GM10847 (cell line): ENCODE data around the gene BORCS6.

Experiments
- POLR2A ChIP-seq: IDR thresholded peaks from 2 replicates; pipeline ENCODE4 v1.6.1; 2011; ENCODE audit not compliant: insufficient read length; ENCODE audit errors: extremely low read depth

The BORCS6 gene

DNA sequence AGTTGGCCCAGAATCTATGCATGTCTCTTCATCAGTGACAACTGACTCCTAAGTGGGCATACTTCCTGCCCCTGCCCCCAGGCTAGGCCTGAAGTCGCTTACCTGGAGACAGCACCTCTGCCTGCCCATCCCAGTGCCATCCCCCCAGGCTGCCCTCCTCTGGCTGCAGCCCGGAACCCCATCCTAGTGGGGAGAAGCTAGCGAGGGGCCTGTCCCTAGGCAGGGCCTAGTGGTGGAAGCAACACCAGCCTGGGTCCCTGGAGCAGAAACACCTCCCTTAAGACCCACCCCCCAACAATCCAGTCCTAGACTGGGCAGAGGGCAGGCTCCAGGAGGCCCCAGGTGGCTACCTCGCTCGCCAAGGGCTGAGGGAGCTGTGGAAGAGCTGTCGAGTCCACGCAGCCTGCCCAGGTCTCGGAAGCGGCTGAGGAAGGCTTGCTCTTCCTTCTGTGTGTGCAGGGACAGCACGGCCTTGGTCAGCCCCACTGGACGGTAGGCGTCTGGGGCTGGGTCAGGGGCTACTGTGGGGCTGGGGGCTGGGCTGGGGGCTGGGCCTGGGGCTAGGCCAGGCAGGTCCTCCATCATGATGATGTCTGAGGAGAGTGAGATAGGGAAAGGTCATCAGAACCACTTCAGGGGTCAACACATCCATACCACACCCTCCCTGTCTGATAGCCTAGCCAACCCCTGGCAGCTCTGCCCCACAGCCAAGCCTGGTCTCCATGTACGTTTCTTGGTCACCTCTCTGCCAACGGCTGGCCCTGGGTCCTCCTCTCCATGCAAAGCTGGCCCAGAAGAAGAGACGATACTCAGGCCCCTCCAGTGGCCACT is 45.4 kb downstream of the BORCS6 start:
- TF ChIP-seq POLR2A, result no peak

DNA sequence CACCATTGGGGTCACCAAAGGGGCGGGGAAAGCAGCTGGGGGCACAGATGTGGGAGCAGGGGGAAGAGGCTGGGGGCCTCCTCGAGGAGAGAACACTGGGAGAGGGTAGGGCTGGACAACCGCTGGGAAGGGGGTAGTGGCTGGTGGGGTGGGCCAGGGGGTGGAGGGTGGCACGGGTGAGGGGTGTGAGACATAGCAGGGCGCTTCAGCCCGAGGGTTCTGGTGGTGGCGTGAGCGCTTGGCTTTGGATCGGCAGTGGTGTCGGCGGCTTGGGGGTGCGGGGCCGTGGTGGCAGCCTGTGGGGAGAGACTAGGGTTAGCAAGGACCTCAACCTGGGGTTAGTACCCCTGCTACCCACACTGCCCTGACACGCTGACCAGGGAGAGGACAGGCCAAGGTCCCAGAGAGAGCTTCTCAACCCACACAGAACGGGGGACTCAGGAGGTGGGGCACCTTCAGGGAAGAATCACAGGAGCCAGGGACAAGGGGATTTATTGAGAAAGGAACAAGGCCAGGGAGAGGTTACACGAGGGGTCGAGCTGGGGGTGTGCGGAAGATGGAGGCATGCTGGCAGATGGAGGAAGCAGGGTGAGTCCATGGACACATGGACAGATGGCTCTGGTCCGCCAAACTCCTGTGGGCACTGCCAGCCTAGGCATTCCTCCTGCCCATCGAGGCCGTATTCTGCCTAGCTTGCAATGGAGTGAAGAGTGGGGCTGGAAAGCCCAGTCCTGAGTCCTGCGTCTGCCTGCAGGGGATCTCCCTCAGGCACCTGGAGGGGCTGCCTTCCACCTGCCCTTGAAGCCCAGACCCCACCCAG is 46.2 kb downstream of the BORCS6 start:
- no peak for TF ChIP-seq POLR2A

DNA sequence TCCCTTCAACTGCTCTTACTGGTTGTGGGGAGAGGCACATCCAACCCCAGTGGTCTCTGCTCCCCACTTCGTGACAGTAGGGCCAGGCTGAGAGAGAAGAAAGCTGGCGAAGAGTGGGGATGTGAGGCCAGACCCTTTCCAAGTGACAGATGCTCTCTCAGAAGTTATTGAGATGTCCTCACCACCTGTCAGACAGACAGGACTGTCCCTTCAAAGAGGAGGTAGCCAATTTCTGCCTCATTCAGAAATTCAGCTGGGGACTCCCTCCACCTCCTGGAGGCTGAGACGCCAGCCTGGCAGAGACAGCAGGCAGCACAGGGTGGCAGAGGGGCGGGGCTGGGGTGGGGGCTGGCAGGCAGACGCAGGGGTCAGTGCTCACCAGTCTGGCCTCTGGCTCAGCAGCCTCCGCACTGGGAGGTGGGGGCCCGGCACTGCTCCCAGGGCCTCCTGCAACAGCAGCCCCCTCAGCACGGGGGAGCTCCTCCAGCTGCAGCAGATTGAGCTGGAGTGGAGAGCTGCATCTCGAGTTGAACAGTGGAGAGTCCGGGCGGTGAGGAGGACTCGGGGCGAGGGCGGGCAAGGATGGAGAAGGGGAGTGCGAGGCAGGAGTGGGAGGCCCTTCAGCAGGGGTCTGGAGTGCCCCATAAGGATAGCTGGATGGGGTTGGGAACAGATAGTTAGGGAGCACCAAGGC is 46.9 kb downstream of the BORCS6 start:
- no peak for TF ChIP-seq POLR2A

DNA sequence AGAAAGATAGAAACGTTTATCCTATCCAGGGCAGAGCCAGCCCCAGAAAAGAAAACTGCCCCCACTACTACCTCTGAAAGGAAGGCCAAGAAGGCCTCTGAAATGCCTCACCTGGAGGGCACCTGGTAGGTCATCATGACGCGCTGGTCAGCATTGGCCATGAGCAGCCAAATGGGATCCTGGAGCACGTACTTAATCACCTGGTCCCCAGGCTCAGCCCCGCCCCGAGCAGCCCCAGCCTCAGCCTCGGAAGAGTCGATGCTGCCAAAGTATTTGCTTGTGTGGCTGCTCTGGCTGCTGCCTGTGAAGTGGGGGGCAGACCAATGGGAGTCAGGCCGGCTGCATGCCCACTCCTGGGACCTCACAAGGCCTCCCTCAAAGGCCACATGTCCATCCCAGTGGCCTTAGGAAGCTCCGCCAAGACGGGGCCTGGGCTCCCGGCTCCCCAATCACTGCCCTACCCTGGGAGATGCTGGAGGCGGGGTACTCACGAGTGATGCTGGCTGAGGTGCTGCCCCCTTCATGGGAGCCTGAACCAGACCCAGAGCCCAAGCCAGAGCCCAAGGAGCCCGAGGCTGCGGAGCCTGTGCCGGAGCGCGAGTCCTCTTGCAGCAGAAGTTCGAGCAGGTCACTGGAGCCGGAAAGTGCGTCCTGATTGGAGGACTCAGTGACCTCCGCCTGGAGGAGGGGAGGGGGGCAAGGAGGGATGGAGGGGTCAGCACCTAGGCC is 47.7 kb downstream of the BORCS6 start:
- no peak for TF ChIP-seq POLR2A

DNA sequence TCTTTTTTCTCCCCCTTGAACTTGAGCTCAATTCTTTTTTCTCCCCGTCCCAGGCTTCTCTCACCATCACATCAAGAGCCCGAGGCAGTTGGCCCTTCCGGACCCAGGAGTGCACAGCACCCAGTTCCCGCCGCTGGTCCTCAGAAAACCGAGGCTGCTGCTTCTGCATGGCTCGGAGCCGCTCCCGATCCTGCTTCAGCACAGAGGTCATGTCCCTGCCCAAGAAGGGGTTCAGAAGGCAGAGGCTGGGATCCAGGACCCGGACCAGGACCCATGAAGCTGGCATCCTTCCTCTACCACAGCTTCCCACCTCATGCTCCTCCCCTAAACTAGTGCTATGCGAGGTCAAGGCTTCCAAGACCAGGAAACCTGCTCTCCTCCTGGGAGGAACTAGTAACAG is 48.2 kb downstream of the BORCS6 start:
- TF ChIP-seq POLR2A, result no peak

DNA sequence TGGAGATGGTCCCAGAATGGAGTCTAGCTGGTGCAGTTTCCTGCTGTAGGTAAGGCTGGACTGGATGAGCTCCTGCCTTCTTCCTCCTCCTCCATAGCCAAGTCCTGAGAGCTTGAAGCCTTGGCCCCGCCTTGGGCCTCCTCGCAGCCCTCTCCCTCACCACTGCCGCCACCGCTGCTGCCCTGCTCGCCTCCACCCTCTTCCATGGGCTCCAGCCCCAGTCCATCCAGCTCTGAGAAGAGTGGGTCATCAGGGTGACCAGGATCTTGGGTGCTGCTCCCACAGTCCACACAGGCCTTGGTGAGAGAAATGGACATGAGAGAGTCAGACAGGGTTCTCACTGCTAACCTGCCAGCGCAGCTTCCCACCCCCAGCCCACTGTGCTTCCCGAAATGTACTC is 48.9 kb downstream of the BORCS6 start:
- TF ChIP-seq POLR2A, result no peak

DNA sequence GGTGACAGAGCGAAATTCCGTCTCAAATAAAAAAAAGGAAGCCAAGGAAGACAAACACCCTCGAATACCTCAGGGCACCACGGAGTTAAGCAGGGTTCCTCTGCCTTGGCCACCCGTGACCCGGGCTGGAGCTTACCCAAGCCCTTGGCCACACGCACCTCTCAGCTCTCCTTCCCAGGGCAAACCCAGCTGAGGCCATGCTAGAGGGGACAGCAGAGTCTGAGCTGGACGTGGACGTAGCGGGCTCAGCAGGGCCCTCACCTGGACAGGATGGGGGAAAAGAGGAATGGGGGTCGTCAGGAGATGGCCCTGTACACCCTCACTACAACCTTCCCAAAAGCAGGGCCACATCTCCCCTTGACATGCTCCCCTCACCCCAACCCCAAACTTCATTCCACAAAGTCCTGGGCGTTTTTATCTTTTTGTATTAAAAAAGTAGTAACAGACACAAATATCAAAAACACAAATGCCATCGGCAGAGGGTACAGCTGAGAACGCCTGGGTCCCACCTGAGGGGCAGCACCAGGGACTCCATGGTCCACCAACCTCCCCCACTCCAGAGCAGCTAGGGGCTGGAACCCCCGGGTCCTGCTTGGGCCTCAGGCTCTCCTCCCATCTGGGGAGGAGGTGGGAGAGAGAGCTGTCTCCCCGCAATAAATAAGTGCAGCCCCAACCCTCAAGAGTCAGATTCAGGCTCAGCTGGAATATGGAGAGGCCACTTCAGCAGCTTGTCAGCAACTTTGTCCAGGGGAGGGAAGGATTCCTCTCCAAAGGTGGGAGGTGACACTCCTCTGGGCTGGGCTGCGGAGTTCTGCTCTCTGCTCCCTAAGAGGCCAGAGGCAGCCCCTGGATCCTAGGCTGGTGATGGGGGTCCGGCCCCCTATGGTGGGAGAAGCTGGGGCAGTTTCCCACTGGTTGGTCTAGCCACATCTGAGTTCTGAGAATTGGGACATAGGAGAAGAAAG is 49.6 kb downstream of the BORCS6 start:
- TF ChIP-seq POLR2A, result no peak

DNA sequence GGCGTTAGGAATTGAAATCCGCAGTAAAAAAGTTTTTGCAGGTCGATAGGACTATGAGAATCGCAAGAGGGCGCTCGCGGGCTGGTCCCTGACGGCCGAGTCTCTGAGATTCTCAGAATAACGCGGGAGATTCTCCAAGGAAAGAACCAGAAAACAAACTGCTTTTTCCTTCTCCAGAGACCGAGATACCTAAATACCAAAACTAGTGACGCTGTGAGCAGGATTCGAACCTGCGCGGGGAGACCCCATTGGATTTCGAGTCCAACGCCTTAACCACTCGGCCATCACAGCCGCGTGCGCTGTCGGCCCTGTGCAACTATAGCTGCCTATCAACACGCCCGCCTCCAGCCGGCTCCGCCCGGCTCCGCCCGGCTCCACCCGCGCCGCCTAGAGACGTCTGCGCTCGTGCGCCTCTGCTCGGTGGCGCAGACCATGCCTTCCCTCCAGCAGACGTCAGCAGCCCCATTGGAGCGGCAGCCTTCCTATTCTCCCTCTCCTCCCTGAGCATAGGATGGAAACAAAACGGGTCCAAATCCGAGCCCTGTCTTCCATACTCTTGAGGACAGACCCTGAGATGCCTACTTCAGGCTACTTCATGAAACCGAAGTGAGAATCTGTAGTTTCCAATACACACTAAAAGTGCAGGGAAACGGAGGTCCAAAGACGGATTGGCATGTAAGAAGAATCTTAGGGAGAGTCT is 51.2 kb downstream of the BORCS6 start:
- TF ChIP-seq POLR2A, result peak; percentile 49

DNA sequence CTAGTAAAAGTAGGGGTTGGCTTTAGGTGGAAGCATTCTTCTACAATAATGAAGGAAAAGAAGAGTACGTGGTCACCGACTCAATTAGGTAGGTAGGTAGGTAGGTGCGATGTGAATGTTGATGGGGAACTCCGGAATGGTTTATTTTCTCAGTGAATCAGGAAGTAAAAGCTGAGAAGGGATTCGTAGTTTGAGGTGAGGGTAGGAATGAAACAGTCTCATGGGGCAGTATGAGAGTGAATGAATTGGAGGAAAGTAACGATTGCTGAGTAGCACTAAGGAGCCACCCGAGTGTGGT is 51.7 kb downstream of the BORCS6 start:
- TF ChIP-seq POLR2A, result no peak
